ENCODE data around the gene HIVEP3. TPM values are rescaled to one million over a fixed set of nuclear protein-coding genes. Genes with fewer than 3 reads are reported as not detected.

The HIVEP3 gene
- total RNA-seq, 1 donor from 2014 or later: 0.37 TPM

GRCh38 chr1:41754540-41754939 is 164.2 kb downstream of the HIVEP3 start:
- Histone ChIP-seq H3K4me2 (no peak overlapping the region), H3K9ac (no peak overlapping the region), H3K79me2 (ENCODE audit: low read depth) (no peaks in the 10 kb centered on the region), H3K9me3 (ENCODE audit: low read depth) (no peaks in the 10 kb centered on the region), H3K4me1 (no peaks in the 10 kb centered on the region), H3K27me3 (no peaks in the 10 kb centered on the region), H3K27ac (no peak overlapping the region), H4K20me1 (ENCODE audit: low read depth) (no peaks in the 10 kb centered on the region), H3K4me3 (no peak overlapping the region), H3F3A (ENCODE audit: low read depth) (no peaks in the 10 kb centered on the region), H3K36me3 (no peaks in the 10 kb centered on the region), H2AFZ (replicated peaks) (no peak overlapping the region)
- TF ChIP-seq CTCF (IDR thresholded peaks at IDR 0.05): peak; percentile 36
- TF ChIP-seq EZH2phosphoT487 (IDR thresholded peaks at IDR 0.05): no peak
- TF ChIP-seq EZH2 (IDR thresholded peaks at IDR 0.05): no peak
- Mint-ChIP-seq H3K4me1 (no peaks in the 10 kb centered on the region), H3K9me3 (no peaks in the 10 kb centered on the region), H3K27me3 (ENCODE audit: insufficient read depth, low read depth) (peaks cover 2% of the 10 kb centered on the region), H3K27ac (no peak overlapping the region), H3K4me3 (no peak overlapping the region), H3K36me3 (no peaks in the 10 kb centered on the region)
- DNase-seq (ENCODE audit: low spot score): no peak

GRCh38 chr1:41752514-41753170 is 166.1 kb downstream of the HIVEP3 start:
- H3K36me3 ChIP-seq: no peaks in the 10 kb centered on the region
- no peaks in the 10 kb centered on the region for H3K4me1 ChIP-seq
- no peak for TF ChIP-seq CTCF (IDR thresholded peaks at IDR 0.05)
- TF ChIP-seq EZH2phosphoT487 (IDR thresholded peaks at IDR 0.05): no peak
- TF ChIP-seq EZH2 (IDR thresholded peaks at IDR 0.05): no peak
- no peak overlapping the region for H3K4me2 ChIP-seq
- no peaks in the 10 kb centered on the region for H3K4me1 Mint-ChIP-seq
- H3K36me3 Mint-ChIP-seq: no peaks in the 10 kb centered on the region
- DNase-seq (ENCODE audit: low spot score): no peak
- no peak overlapping the region for H3K4me3 ChIP-seq
- H3K79me2 ChIP-seq (ENCODE audit: low read depth): no peaks in the 10 kb centered on the region
- H3F3A ChIP-seq (ENCODE audit: low read depth): no peaks in the 10 kb centered on the region
- H3K27me3 ChIP-seq: no peaks in the 10 kb centered on the region
- no peak overlapping the region for H3K27ac ChIP-seq
- H3K9me3 Mint-ChIP-seq: no peaks in the 10 kb centered on the region
- H3K4me3 Mint-ChIP-seq: no peak overlapping the region
- H3K9me3 ChIP-seq (ENCODE audit: low read depth): no peaks in the 10 kb centered on the region
- peaks cover 2% of the 10 kb centered on the region for H3K27me3 Mint-ChIP-seq (ENCODE audit: insufficient read depth, low read depth)
- no peak overlapping the region for H2AFZ ChIP-seq (replicated peaks)
- H4K20me1 ChIP-seq (ENCODE audit: low read depth): no peaks in the 10 kb centered on the region
- no peak overlapping the region for H3K9ac ChIP-seq
- no peak overlapping the region for H3K27ac Mint-ChIP-seq

- Histone ChIP-seq H3K4me2 (no peak overlapping the region), H3K4me3 (no peak overlapping the region), H3K79me2 (ENCODE audit: low read depth) (no peaks in the 10 kb centered on the region), H3F3A (ENCODE audit: low read depth) (no peaks in the 10 kb centered on the region), H3K36me3 (no peaks in the 10 kb centered on the region), H4K20me1 (ENCODE audit: low read depth) (no peaks in the 10 kb centered on the region), H2AFZ (replicated peaks) (no peak overlapping the region), H3K9ac (no peak overlapping the region), H3K27ac (no peak overlapping the region), H3K4me1 (no peaks in the 10 kb centered on the region), H3K27me3 (no peaks in the 10 kb centered on the region), H3K9me3 (ENCODE audit: low read depth) (no peaks in the 10 kb centered on the region)
- Mint-ChIP-seq H3K4me1 (no peaks in the 10 kb centered on the region), H3K9me3 (no peaks in the 10 kb centered on the region), H3K4me3 (no peak overlapping the region), H3K36me3 (no peaks in the 10 kb centered on the region), H3K27me3 (ENCODE audit: insufficient read depth, low read depth) (peaks cover 2% of the 10 kb centered on the region), H3K27ac (no peak overlapping the region)
- TF ChIP-seq CTCF (IDR thresholded peaks at IDR 0.05) (no peak), EZH2 (IDR thresholded peaks at IDR 0.05) (no peak), EZH2phosphoT487 (IDR thresholded peaks at IDR 0.05) (no peak)
- no peak for DNase-seq (ENCODE audit: low spot score)
These were observed 166.8 kb downstream of the HIVEP3 start for GRCh38 chr1:41751804-41752513.
